ENCODE measurements around the gene FTHL17. TPM values are rescaled to one million over a fixed set of nuclear protein-coding genes. Genes with fewer than 3 reads are reported as not detected.

Gene FTHL17
- total RNA-seq, 1 experiment from 2014 or later, result not detected

DNA sequence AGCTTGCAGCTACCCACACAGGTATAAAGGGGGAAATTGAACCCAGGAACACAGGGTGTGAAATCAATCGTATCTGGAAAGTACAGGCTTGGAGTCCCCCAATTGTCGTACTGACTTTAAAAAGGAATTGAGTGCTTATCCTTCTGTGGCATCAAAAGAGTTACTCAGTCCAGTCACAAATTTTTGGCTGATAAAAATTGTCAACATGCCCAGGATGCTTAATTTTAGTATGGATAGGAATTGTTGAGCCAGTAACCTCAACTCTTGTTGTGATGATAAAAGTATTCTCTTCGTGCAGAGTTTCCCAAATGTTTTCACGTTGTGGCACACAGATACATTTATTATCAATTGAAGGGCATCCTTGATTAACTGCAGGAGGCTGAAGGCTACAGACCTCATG is 43.6 kb upstream of the FTHL17 start:
- no TSS peak for BruUV-seq (replicated peaks)
- ATAC-seq, result no peak
- CTCF ChIA-PET, result no interaction called here

DNA sequence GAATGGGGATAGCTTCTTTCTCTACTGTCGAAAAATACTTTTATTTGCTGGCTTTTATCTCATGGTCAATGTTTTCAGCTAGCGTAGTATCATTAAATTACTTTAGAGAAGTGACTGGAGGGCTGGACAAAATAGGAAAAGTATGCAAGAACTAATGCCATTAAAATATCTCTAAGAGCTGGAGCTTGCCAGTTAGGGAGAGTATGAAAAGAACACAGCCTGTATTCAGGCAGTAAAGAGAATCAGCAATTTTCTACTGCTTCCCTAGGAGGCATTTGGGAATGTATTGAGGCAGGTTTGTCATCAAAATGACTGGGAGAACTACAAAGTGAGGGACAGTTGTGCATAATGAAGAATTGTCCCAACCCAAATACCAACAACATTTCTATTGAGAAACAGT is 43.0 kb upstream of the FTHL17 start:
- DNase-seq (ENCODE audit: low read depth, low spot score), result no peak
- H3K9me3 ChIP-seq (ENCODE audit: control insufficient read depth, insufficient read depth, low read depth, low read length), result no peaks in the 10 kb centered on the region
- H3K4me3 ChIP-seq (ENCODE audit: low read depth in 2 of 2, low read length in 2 of 2), result no peak overlapping the region
- intact Hi-C loops (cut with micrococcal nuclease; ENCODE audit: unreplicated experiment), result no loop called here
- H3K27me3 ChIP-seq (ENCODE audit: control insufficient read depth, insufficient read depth, low read length), result no peaks in the 10 kb centered on the region
- in situ Hi-C loops (cut with HindIII; ENCODE audit: low pct_unique_long_range_greater_than_20kb, low sequenced_read_pairs), result no loop called here
- ChIA-PET POLR2A (no interaction called here), CTCF (no interaction called here)
- H3K27ac ChIP-seq (ENCODE audit: low read length), result no peak overlapping the region
- H3K4me1 ChIP-seq (ENCODE audit: control insufficient read depth, insufficient read depth, low read length), result no peaks in the 10 kb centered on the region
- TF ChIP-seq POLR2AphosphoS5 (IDR thresholded peaks at IDR 0.05; ENCODE audit: low read depth, low read length) (no peak), TCF7L2 (IDR thresholded peaks at IDR 0.05; ENCODE audit: low read depth, low read length) (no peak), SIN3A (IDR thresholded peaks at IDR 0.05; ENCODE audit: borderline replicate concordance, insufficient read depth, low read depth, low read length) (no peak)
- TF ChIP-seq, protein P1, sequence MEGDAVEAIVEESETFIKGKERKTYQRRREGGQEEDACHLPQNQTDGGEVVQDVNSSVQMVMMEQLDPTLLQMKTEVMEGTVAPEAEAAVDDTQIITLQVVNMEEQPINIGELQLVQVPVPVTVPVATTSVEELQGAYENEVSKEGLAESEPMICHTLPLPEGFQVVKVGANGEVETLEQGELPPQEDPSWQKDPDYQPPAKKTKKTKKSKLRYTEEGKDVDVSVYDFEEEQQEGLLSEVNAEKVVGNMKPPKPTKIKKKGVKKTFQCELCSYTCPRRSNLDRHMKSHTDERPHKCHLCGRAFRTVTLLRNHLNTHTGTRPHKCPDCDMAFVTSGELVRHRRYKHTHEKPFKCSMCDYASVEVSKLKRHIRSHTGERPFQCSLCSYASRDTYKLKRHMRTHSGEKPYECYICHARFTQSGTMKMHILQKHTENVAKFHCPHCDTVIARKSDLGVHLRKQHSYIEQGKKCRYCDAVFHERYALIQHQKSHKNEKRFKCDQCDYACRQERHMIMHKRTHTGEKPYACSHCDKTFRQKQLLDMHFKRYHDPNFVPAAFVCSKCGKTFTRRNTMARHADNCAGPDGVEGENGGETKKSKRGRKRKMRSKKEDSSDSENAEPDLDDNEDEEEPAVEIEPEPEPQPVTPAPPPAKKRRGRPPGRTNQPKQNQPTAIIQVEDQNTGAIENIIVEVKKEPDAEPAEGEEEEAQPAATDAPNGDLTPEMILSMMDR (IDR thresholded peaks at IDR 0.05), result no peak
- TF ChIP-seq, protein P2, sequence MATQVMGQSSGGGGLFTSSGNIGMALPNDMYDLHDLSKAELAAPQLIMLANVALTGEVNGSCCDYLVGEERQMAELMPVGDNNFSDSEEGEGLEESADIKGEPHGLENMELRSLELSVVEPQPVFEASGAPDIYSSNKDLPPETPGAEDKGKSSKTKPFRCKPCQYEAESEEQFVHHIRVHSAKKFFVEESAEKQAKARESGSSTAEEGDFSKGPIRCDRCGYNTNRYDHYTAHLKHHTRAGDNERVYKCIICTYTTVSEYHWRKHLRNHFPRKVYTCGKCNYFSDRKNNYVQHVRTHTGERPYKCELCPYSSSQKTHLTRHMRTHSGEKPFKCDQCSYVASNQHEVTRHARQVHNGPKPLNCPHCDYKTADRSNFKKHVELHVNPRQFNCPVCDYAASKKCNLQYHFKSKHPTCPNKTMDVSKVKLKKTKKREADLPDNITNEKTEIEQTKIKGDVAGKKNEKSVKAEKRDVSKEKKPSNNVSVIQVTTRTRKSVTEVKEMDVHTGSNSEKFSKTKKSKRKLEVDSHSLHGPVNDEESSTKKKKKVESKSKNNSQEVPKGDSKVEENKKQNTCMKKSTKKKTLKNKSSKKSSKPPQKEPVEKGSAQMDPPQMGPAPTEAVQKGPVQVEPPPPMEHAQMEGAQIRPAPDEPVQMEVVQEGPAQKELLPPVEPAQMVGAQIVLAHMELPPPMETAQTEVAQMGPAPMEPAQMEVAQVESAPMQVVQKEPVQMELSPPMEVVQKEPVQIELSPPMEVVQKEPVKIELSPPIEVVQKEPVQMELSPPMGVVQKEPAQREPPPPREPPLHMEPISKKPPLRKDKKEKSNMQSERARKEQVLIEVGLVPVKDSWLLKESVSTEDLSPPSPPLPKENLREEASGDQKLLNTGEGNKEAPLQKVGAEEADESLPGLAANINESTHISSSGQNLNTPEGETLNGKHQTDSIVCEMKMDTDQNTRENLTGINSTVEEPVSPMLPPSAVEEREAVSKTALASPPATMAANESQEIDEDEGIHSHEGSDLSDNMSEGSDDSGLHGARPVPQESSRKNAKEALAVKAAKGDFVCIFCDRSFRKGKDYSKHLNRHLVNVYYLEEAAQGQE (IDR thresholded peaks at IDR 0.05; ENCODE audit: insufficient read depth in 1 of 2, low read depth in 2 of 2, low read length in 1 of 2), result no peak
- no peaks in the 10 kb centered on the region for H3K36me3 ChIP-seq (ENCODE audit: control insufficient read depth, insufficient read depth, low read length)
- no TSS peak for BruUV-seq (replicated peaks)
- ATAC-seq, result no peak

More for the DNA sequence above, 43.6 kb upstream of the FTHL17 start:
- Histone ChIP-seq H3K4me3 (ENCODE audit: low read depth in 2 of 2, low read length in 2 of 2) (no peak overlapping the region), H3K27ac (ENCODE audit: low read length) (no peak overlapping the region), H3K9me3 (ENCODE audit: control insufficient read depth, insufficient read depth, low read depth, low read length) (no peaks in the 10 kb centered on the region), H3K27me3 (ENCODE audit: control insufficient read depth, insufficient read depth, low read length) (no peaks in the 10 kb centered on the region), H3K4me1 (ENCODE audit: control insufficient read depth, insufficient read depth, low read length) (no peaks in the 10 kb centered on the region), H3K36me3 (ENCODE audit: control insufficient read depth, insufficient read depth, low read length) (no peaks in the 10 kb centered on the region)
- TF ChIP-seq SIN3A (IDR thresholded peaks at IDR 0.05; ENCODE audit: borderline replicate concordance, insufficient read depth, low read depth, low read length) (no peak), POLR2AphosphoS5 (IDR thresholded peaks at IDR 0.05; ENCODE audit: low read depth, low read length) (no peak), TCF7L2 (IDR thresholded peaks at IDR 0.05; ENCODE audit: low read depth, low read length) (no peak)
- TF ChIP-seq, protein P1 (IDR thresholded peaks at IDR 0.05), result no peak
- TF ChIP-seq, protein P2 (IDR thresholded peaks at IDR 0.05; ENCODE audit: insufficient read depth in 1 of 2, low read depth in 2 of 2, low read length in 1 of 2), result no peak
- POLR2A ChIA-PET, result no interaction called here
- in situ Hi-C loops (cut with HindIII; ENCODE audit: low pct_unique_long_range_greater_than_20kb, low sequenced_read_pairs), result no loop called here
- intact Hi-C loops (cut with micrococcal nuclease; ENCODE audit: unreplicated experiment), result no loop called here
- no peak for DNase-seq (ENCODE audit: low read depth, low spot score)

All from Panc1 (cell line).